ENCODE data around the gene PBX1.

The PBX1 gene

DNA sequence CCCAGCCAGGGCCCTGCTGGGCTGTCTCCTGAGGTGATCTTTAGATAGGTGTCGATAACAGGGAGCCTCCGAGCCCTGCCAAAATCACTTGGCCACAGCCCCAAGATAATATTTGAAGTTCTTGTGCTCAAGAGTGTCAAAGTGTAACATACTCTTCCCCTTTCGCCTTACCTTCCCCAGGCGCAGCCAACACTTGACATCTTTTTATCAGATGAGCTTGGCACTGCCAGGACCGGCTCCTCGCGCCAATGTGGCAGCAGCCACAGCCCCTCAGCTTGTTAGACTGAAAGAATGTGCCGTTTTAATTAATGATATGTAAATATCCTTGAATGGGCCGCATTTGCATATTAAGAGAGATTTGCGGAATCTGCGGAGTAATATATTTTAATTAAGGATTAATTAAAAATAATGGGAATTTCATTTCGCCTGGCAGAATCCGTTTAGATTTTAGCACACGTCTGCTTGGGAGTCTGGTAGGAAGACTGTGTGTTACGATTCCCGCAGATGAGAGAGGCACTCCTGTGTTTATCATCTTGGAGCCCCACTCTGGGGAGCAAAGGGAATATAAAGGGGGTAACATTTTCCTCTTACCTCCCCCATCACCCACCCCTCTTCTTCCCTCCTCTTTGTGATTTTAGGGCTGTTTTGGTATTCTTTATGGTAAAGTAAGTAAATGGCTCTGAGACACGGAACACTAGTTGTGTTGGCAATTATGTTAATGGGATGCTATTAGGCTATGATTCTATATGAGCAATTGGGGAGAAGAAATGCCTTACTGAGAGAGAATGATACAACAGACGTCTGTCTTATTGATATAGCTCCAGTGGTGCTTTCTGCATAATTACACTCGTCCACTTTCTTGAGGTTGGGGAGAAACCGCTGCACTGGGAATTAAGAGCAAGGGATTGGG lies 109.8 kb downstream of the PBX1 start:
- no peak for DNase-seq (ENCODE audit: low read depth)

DNA sequence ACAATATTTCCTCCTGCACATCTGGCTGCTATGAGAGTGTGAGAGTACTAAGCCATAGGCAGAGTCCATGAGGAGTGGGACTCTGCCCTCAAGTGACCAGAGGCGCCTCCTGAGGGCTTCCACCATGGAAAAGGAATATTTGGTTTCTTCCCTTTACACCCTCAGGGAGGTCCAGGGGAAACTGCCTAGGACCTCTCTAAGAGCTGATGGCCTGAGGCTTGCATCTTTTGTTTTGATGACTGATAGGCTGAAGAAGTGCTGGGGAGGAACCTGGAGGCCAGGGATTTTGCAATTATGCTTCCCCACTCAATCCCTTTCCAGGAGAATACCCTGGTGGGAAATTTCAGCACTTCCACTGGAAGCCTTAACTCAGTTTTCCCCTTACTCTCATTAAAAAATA lies 111.0 kb downstream of the PBX1 start:
- DNase-seq (ENCODE audit: low read depth), result no peak

DNA sequence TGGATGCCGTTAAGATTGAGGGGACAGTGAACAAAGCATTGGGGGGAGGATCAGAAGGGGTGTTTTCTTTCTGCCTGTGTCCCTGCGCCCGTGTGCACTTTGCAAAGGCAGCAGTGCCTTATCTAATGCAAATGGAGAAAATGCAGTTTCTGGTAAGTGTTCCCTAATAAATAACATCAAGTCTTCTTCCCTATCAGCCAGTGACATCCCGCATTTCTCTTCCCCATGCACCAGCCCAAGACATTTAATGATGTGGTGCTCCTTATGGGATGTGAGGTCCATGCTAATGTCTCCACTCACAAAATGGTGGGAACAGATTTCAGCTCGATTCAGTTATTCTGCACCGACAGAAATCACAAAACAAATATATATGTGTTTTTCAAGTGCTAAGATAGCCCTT lies 111.8 kb downstream of the PBX1 start:
- DNase-seq (ENCODE audit: low read depth), result no peak

DNA sequence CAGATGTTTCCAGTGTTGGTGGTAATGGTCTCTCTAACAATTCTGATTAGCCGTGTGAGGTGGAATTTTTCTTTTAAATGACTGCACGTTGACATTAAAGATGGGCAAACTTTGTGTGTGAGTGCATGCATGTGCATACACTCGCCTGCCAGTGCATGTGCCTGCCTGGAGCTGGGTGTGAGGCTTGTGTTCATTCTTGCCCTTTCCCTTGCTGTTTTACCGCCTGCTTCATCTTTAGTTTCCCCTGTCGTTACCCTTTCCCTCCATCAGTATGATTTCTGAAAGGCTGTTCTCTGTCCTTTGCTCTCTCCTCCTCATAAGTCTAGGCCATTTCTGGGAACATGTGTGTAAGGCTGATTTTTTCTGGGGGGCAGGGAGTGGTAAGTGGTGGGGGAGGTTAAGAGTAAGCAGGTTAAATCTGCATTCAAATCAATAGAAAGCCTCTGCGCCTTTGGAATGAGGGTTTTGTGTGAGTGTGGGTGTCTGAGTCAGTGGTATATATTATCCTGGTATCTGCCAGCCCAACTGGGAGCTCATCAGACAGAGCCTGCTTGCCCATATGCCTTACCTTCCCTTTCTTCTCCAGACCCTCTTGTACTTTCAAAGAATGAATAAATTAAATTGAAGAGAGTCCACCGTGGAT lies 112.5 kb downstream of the PBX1 start:
- no peak for DNase-seq (ENCODE audit: low read depth)

DNA sequence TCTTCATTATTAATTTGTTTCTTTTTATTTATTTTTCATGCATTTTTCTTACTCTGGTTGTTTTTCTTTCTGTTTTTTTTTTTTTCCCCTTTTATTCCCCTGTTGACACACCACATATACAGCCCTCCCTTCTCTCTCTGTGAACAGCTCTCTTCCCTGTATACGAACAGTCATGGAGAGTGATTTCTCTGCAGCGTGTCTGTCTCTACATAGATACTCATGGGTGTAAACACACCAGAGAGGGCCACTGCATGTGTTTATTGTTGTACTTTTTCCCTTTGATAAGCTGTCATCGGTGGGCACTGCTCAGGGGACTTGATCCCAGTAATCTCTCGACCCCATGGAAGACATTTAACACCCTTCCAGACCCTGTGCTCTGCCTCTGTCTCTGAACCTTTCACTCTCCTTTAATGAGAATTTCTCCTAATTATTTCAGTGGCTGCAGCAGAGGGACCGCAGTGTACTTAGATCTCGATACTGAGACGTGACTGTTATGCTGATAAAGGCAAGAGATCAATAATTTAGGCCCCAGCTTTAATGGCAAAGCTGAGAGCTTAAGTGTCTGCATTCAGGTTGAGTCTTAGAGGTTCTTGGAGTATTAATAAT lies 113.1 kb downstream of the PBX1 start:
- DNase-seq (ENCODE audit: low read depth), result no peak

DNA sequence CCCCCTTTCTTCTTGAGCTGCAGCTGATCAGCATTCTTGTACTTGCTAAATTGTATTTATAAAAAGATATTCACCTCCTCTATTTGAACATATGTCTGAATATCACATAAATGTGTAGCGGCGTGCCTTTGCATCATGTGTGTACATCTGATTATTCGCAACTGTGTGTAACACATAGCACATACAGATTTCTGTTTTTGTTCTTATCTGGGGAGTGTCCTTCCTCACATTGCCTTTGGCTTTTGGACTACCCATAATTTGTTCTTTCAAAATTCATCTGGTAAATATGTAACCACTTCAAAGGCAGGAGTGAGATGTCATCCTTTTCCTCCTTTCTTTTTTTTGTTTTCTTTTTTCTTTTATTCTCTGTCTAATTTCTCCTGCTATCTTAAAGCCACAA lies 113.6 kb downstream of the PBX1 start:
- DNase-seq (ENCODE audit: low read depth), result no peak

DNA sequence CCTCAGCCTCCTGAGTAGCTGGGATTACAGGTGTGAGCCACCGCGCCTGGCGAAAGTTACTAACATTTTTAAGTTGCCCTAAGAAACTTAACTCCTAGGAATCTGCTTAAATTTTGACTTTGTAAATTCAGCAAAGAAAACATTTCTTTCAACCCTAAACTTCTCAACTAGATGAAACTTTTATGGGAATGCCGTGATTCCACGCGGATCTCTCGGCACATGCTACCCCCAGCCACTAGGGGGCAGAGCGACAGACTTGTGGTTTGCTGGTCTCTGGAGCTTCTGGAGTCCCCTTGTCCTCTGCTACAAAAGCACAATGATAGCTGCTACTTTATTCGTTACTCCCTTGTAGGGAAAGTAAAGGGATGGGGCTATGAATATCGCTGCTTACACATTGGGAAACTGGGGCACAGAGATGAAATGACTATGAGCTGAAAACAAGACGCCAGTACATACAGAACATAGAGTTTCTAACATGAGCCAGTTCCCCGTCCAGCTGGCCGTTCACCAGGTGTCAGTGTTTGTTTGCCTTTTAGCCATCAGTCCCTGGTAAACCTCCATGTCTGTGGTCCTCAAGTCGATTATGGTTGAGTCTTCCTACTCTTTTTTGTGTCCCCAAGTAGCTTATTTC lies 114.7 kb downstream of the PBX1 start:
- no peak for DNase-seq (ENCODE audit: low read depth)

DNA sequence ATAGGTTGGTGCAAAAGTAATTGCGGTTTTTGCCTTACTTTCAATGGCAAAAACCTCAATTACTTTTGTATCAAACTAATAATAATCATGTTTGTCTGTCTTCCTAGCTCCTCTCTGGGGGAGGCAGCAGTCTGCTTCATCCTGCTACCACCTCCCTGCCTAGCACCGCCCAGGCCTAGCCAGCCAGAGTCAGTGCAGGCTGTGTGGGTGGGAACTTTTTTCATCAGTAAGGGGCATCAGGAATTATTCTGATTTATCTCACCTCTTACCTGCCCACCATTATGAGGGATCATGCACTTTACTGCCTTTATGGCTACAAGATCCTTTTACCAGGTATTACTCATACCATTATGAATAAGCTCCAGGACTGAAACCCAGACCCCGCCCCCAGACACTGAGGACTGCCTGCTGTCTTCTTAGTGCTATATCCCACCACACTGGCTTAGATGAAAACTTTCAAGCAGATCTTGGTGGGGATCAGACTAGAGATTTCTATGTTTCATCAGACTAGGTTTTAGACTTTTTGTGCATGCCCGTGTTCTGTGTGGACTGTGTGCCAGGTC lies 116.4 kb downstream of the PBX1 start:
- no peak for DNase-seq (ENCODE audit: low read depth)

DNA sequence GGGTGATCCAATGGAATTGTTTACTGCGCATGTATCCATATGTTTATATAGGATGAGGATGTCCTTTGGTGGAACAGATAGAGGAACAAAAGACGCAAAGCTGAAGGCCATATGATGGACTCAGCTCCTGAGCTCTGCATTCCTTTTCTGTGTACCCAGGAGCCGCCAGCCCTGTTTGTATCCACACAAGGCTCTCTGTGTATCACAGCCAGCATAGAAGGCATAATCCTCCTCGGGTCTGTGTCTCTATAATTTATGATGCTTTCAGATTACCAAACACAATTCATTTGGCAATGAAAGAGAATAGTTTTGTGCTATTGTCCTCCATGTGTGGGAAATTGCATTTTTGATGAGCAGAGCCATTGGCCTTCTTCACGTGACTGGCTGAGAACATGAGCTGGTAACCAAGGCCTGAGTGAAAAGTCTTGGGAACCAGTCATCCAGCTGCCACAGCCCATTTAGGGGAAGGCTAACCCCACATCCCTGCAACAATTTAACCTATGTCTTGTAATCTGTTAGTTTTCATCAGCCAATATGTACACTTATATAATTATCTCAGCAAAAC lies 119.2 kb downstream of the PBX1 start:
- no peak for DNase-seq (ENCODE audit: low read depth)

DNA sequence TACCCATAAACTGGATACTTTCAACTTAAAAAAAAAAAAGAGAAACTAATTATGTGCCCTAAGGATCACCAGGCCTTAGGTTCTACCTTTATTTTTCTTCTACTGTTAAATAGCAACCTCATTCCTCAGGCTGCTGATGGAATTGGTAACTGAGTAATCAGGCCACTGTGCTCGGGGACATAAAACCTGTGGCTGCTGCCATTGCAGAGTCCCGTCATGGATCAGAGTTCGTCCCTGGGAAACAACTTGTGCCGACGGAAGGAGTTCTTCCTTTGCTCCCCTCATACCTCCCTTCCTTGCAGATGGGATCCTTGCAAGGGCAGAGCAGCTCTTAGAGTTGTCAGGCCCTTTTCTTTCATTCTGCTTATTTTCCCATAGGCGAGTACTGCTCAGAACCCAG lies 123.6 kb downstream of the PBX1 start:
- DNase-seq (ENCODE audit: low read depth), result no peak

DNA sequence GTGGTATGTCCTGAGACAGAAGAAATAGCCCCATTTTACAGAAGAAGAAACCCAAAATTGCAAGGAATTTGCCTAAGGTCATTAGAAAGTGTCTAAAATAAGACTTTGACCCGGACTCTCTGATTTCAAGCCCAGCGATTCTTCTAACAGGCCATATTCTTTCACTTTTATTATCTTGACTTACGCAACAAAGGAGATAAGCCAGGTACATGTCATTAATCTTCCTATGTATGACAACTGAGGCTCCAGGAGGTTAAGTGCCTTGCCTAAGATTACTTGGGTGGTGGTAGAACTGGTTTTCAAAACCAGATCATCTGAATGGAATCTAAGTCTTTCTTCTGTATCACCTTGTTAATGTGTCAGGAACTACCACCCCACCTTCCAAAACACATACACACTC lies 124.3 kb downstream of the PBX1 start:
- no peak for DNase-seq (ENCODE audit: low read depth)

DNA sequence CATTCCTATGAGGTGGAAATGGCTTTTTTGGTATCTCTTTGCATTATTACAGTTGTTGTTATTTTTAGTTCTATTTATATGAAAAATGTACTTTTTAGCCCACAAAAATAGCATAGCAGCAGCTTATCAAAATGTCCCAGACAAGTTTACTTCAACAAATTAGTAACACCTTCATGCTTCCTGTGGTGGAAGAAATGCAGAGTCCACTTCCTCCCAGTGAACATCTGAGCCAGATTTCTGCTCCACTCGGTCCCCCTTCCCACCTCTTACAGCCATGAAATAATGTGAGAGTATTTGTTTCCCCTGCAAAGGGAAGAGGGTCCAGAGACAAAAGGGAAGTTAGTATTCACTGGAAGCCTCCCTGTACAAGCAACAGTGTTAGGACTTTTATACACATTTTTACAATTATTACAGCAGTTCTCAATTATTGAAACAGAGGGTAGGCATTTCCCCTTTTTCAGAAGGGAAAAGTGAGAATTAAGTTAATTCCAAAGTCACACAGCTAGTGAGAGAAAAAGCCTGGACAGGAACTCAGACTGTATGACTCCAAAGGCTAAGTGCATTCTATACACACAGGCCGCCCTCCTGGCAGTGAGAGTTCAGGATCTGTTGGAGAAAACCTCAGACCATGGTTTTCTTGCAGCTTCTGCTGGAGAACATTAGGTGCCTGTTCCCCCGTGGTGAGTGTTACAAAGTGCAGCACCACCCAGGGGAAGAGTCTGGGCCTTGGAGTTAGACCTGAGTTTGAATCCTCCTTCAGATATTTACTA lies 126.5 kb downstream of the PBX1 start:
- no peak for DNase-seq (ENCODE audit: low read depth)

DNA sequence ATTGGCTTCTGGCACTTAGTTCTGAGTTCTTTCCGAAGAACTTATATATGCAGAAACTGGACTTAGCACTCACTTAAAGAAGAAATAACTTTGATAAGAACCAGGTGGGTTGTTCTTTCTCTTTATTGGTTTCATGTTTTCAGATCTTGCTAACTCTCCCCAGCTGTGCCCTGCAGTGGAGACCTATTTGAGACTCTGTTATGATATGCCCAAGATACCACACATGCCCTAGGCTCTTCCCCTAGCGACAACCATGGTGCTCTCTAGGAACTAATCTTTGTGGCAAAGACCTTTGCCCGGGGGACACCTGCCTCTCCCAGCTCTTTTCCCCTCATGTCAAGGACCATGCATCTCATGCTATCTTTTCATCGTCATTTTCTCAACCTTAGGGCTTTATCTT lies 128.8 kb downstream of the PBX1 start:
- no peak for DNase-seq (ENCODE audit: low read depth)

DNA sequence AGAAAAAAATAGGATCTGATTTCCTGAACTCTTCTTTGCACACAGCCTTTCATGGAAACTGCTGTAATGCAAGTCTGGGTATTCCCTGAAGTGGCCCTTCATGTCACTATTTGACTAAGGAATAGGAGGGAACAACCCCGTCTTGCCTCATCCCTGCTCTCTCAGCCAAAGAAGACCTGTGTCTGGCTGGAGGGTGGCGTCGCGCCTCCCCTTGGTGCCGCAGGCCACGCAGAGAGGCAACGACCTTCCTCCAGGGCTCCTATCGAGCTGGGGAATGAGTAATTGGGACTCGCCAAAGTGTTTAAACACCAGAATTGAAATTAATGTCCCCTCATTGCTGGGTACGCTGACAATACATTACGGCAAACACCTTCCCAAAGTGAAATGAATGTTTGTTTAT lies 129.8 kb downstream of the PBX1 start:
- no peak for DNase-seq (ENCODE audit: low read depth)

DNA sequence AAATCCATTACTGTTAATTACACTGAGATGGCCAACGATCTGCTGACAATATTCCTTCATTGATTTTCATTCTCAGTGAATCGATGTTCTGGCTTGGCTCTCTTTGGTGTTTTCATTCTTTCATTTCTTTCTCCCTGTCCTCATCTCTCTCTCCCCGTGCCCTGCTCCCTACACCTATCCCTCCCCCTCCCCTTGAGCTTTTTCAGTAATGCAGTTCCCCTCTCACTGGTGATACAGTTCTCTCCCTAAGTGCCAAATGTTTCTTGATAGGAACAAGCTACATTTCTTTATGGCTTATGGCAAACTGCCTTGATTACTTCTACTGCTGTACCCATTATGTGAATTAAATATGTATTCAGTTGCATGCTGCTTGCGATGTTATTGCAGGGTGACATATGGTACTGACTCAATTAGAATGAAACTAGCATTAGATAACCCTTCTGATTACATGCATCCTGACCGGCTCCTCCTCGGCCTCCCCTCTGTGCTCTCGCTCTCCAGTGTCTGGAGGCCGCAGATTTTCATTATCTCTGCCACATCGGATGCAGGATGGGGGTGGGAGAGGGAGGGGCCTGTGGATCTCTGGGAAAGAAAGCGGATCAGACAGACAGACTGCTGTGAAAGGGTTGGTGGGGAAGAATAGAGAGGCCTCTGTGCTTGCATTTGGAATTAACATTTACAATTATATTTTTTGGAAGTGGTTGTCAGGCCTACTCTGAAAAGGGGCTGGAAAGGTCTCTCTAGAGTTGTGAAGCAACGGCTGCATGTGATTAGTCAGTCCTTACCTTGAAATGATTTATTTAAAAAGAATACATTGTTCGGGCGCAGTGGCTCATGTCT lies 130.9 kb downstream of the PBX1 start:
- no peak for DNase-seq (ENCODE audit: low read depth)

DNA sequence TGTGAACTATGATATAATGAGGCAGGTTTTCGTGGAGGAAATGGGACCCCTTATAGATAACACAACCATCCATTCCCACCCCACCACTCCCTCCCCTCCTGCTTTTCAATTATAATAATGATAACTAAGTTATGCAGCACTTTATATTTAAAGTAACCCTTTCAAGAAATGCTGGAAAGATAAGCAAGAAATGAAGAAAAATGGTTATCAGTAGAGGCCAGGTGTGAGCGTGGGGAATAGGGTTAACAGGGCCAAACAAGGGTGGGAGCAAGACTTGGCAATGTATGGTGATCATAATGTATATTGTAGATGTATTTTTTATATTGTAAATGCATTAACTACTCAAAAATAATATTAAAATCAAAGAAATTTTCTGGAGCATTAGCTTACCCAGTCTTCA lies 133.4 kb downstream of the PBX1 start:
- DNase-seq (ENCODE audit: low read depth), result no peak

DNA sequence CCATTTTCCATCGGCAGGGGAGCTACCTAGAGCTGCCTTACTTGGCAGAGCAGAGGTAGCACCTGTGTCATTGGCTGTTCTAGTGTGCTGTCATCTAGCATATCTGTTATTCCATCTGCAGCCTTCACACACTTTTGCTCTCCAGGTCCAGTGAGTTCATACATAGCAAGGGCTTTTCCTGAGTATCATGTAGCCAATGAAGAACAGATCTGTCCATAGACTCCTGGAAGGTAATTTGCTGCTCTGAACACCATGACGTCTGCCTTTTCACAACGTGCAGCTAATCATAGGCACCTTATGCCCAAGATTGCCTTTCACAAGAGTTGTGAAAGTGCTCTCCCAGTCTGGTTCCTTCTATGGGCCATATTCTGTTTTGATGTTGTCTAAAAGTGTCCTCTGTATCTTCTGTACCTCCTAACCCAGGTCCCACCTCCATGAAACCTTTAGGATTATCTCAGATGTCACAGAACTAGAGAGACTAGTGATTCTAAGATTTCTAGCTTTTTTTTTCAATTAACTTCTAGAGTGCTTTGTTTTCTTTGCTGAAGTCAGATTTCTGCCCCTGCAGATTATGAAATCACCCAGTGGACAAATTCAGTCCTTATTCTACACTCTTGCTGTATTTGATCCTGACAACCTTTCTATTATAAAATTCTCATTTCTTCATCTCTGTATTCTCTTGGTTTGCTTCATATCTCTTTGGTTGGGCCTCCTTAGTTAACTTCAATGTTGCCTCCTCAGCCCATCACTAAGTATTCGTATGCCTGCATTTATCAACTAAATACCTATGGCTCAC lies 134.8 kb downstream of the PBX1 start:
- no peak for DNase-seq (ENCODE audit: low read depth)

DNA sequence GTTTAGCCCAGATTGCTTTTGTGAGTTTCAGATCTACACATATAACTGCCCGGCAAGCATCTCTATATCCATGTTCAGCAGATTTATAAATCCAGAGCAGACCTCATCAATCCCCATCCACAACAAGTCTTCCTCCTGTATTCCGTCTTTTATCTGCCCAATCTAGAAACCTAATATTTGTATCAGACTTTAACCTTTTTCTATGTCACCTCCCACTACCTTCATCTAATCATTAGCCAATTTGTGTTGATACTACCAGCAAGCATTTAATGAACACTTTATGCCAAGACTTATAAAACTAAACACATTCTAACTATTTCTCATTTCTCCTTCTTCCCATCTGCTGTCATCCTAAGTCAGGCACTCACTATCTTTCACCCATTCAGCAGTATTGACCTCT lies 135.5 kb downstream of the PBX1 start:
- no peak for DNase-seq (ENCODE audit: low read depth)

DNA sequence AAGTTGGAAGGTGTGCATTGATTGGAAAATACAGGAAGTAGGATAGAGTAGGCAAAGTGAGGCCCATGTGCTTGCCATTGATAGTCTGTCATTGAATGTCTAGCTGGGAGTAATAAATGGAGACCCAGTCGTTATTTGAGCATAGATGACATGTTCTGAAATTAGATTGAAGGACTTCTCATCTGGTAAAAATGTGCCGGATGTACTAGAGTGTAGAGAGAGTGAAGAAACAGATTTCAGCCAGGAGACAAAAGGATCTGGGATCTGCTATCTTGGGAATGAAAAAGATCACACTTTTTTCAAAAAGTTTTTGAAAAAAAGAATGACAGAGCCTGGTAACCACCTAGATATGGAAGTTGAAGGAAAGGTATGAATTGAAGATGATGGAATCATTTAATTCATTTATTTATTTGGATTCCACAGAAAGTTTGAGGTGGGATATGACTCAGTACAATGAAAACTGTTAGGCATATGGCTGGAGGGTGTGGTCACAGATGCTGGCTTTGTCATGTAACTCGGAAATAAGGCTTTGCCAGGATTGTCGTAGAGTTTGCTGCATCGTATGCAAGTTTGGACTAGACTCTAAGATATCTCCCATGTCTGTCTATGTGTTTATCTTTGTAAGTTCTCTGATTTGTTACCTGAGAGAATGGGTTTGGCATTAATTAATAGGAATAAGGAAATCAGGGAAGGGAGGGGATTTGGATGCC lies 137.1 kb downstream of the PBX1 start:
- no peak for DNase-seq (ENCODE audit: low read depth)

All from stimulated activated CD4-positive, alpha-beta T cell treated with anti-CD3 and anti-CD28 coated beads, Interleukin-2, amount 100 ng/mL, for 4 hours (primary cell).